Epithelial cell of prostate (primary cell): ENCODE results near the gene PPP2R2B.

Experiments used
- DNase-seq: peaks from one replicate; pipeline ENCODE4 v3.0.0-alpha.2; 2011; ENCODE audit warnings: low read depth, low spot score
- H3K27ac ChIP-seq: fragments of 450-650 bp; 2 replicates; pipeline ENCODE4 v1.5.1; 2017; ENCODE audit warnings: mild to moderate bottlenecking

The PPP2R2B gene

GRCh38 chr5:146878476-146879172 is at the start of gene PPP2R2B:
Gene PPP2R2B, minus strand, starts transcription at chr5:146878757.
- no peak within 1 kb of the TSS for H3K27ac ChIP-seq
- no peak for DNase-seq

- no peak overlapping the region for H3K27ac ChIP-seq
- no peak for DNase-seq
These were observed 45.6 kb upstream of the PPP2R2B start for GRCh38 chr5:146924132-146924531.

DNA sequence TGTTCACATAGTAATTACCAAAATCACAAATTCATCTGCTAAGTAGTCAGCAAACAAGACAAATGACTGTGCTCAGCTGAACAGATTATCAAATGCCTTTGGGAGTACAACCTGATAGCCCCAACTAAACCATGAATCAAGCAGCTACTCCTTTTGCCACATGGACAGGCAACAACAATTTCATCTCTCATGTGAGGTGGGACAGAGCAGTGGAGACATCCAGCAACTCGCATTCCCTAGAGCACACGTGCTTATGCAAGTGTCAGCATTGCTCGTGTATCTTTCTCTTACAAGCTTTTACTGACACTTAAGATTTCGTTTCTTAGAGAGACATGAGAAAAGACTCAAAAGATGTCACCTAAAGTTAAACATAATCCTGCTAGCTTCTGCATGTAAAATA is 42.7 kb upstream of the PPP2R2B start:
- H3K27ac ChIP-seq, result no peak overlapping the region
- no peak for DNase-seq

DNA sequence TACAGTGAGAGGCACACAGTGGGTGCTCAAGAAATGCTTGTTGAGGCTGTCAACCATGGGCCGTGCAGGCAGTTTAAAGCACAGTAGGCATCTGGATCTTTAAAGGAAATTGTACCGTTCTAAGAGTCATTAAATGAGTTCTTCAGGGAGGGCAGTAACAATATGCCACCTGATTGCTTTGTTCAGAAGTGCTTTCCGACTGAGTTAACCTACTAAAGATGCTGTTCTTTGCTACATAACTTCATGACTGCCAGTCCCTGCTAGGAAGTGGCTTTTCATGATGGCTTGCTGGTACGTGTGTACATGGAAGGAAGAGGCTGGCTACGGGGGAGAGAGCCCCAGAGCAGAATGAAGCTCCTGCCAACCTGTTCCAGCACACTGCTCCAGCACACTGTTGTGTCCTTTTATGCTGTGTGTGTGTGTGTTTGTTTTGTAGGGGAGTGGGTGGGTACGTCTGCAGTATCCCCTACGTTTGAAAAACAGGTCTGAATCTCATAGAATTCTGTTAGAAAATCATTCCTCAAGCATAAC is 41.9 kb upstream of the PPP2R2B start:
- H3K27ac ChIP-seq, result no peak overlapping the region
- DNase-seq, result no peak

DNA sequence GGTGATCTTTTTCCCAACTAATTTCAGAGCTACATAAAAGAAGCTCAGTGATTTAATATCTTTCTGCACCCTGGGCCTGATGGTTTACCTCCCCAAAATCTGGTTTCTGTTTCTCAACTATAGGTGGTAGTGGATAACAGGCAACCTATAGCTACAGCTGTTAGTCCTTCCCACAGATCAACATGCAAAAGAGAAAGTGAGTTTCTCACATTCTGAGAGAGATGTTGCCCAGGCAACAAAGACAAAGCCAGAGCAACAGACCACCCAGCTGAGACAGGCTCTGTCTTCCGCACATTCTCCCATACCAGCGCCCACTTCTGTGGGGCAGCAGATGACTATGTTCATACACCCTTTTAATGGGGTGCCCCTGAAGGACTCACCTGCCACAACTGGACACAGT is 40.7 kb upstream of the PPP2R2B start:
- H3K27ac ChIP-seq, result no peak overlapping the region
- DNase-seq, result no peak

DNA sequence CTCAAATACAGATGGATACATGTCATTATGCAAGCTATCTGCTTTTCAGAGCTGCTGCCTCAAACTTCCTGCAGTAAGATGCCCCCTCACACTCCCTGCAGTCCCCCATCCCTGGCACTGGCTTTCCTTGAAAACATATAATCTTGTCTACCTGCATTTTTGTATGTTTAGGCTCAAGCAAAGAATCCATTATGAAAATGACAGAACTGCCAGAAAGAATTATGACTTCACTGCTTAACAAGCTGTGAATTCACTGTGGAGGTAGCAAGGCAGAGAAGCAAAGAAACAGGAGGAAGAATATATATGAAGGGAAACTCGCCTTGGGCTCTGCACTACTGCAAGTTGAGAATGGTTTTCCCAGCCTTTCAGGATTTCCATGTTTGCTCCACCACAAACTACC is 39.4 kb upstream of the PPP2R2B start:
- no peak overlapping the region for H3K27ac ChIP-seq
- DNase-seq, result no peak

- DNase-seq, result no peak
- H3K27ac ChIP-seq, result no peak overlapping the region
These were observed 34.3 kb upstream of the PPP2R2B start for GRCh38 chr5:146912874-146913273.

GRCh38 chr5:146910239-146910638 is 31.7 kb upstream of the PPP2R2B start:
- H3K27ac ChIP-seq, result no peak overlapping the region
- DNase-seq, result no peak

DNA sequence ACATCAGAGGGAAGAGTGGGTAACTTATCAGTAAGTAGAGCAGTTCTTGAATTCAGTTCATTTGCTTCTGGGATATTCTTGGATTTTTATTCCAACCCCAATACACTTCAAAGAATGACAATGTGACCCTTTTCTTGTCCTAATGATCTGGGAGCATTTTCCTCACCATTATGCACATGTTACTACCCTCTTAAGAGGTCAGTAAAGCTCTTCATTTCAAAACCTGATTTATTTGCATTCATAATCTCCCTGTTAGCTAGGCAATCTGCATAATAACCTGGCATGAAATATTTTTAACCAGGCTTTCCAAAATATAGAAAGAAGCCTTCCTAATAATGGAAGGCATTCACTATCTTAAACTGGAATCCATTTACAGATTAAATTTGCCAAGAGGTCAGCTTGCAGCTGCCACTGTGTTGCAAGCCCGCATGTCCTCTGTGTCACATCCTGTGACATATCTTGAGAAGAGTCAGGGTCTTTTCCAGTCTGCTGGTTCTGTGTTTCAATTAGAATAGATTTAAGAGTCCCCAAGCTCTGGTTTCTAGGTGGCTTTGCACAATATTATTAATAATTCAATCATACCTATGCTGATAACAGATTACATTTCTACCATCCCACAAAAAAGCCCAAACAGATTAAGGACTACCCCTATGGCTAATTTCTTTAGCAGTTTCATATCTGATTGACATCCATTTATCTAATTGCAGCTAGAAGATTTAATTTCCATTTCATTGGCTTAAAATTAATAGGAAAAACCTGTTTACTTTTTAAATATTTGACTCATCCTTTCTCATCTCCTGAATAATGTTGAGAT is 30.9 kb upstream of the PPP2R2B start:
- H3K27ac ChIP-seq, result no peak overlapping the region
- no peak for DNase-seq

- H3K27ac ChIP-seq, result no peak overlapping the region
- no peak for DNase-seq
These were observed 28.2 kb upstream of the PPP2R2B start for GRCh38 chr5:146906803-146907202.

DNA sequence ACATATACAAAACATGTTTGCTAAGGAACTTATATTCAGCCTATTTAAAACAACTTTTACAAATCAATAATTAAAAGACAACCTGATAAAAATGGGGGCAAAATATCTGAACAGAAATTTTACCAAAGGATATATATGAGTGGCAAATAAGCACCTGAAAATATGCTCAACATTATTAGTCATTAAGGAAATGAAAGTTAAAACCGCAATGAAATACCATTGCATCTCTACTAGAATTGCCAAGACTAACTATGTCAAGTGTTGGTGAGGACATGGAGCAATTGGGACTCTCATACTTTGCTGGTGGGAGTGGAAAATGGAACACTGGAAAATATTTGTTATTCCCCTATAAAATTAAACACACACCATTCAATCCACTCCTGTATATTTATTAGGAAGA is 26.3 kb upstream of the PPP2R2B start:
- H3K27ac ChIP-seq, result no peak overlapping the region

DNA sequence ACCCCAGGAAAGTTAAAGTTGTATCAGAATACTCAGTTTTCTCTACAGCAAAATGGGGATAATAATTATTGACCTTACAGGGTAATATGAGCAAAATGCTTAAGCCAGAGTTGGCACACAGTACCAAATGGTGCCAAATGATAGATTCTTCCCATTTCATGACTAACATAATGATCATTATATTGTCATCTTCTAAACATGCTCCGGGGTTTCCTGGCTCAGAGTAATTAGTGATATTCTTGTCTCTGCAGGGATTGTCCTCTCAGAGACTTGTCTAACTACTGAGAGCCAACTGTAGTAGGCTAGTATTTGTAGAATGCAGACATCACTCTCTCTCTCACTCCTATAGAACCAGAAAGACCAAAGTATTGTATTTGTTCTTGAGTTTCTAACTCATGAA is 25.2 kb upstream of the PPP2R2B start:
- H3K27ac ChIP-seq, result no peak overlapping the region
- DNase-seq, result no peak

More for the DNA sequence above, 26.3 kb upstream of the PPP2R2B start:
- DNase-seq, result no peak

DNA sequence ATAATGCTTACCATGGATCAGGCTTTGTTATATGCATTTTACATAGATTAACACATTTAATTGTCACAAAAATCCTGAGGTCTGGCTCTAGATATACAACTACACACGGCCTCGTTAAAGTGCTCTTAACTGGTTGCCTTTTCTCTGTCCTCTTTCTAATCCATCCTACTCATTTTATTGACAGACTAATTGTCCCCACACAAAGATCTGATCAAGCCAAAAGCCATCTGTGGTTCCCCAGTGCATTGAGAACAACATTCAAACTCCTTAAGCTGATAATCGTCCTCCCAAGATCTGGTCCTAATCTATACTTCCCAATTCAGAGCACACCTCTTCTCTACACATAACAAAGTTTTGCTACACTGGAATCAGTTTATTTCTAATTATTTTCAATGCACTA is 23.9 kb upstream of the PPP2R2B start:
- no peak overlapping the region for H3K27ac ChIP-seq
- DNase-seq, result no peak

- no peak for DNase-seq
- H3K27ac ChIP-seq, result no peak overlapping the region
These were observed 18.5 kb upstream of the PPP2R2B start for GRCh38 chr5:146897061-146897460.

- DNase-seq, result no peak
- H3K27ac ChIP-seq, result no peak overlapping the region
These were observed 16.4 kb upstream of the PPP2R2B start for GRCh38 chr5:146894753-146895521.

GRCh38 chr5:146893991-146894390 is 15.4 kb upstream of the PPP2R2B start:
- DNase-seq, result no peak
- H3K27ac ChIP-seq, result no peak overlapping the region

GRCh38 chr5:146892231-146892630 is 13.7 kb upstream of the PPP2R2B start:
- H3K27ac ChIP-seq, result no peak overlapping the region
- no peak for DNase-seq

GRCh38 chr5:146891511-146891910 is 13.0 kb upstream of the PPP2R2B start:
- DNase-seq, result no peak
- H3K27ac ChIP-seq, result no peak overlapping the region

- peak overlapping the region; percentile 48 for H3K27ac ChIP-seq
- DNase-seq, result no peak
These were observed 12.3 kb upstream of the PPP2R2B start for GRCh38 chr5:146890731-146891440.

- DNase-seq, result no peak
- peak overlapping the region; percentile 48 for H3K27ac ChIP-seq
These were observed 11.5 kb upstream of the PPP2R2B start for GRCh38 chr5:146890066-146890465.
